B cell (primary cell): Measurements from ENCODE around the gene ERRFI1. TPM values are rescaled to one million over a fixed set of nuclear protein-coding genes. Genes with fewer than 3 reads are reported as not detected.

Source experiments
- ATAC-seq: fragments of 200-7000 bp; cut with Tn5 transposase; one replicate; pipeline ENCODE4 v1.10.0; 2021; ENCODE audit warnings: low read depth, mild to moderate bottlenecking, moderate number of reproducible peaks, moderate library complexity
- CTCF ChIA-PET: fragments of 350-600 bp; sonication (Branson Sonifier 250); formaldehyde crosslinking; loops from one replicate; lab custom pipeline; 2021; ENCODE audit warnings: antibody characterized with exemption, inconsistent platforms; lab: Charles Lee
- POLR2A ChIA-PET: fragments of 350-600 bp; sonication (Branson Sonifier 250); formaldehyde crosslinking; loops from one replicate; lab custom pipeline; 2021; ENCODE audit warnings: antibody characterized with exemption; lab: Charles Lee
- DNase-seq: peaks from one replicate; pipeline ENCODE4 v3.0.0; 2013
- H2AFZ ChIP-seq: 2 replicates; pipeline ENCODE4 v1.6.1; 2012; ENCODE audit warnings: mild to moderate bottlenecking, low read depth, low read length; ENCODE audit not compliant: insufficient read depth, poor library complexity, severe bottlenecking
- H3K27ac ChIP-seq, 2 donors: 1 replicate in 1 of 2; 2 replicates in 1 of 2; pipeline ENCODE4 v1.5.1; 2012 to 2013; ENCODE audit warnings: low read length in 2 of 2, mild to moderate bottlenecking in 2 of 2, moderate library complexity in 1 of 2
- H3K27me3 ChIP-seq, 4 experiments: fragments of 200-600 bp in 1 of 4; sonication (generic) in 1 of 4; replicated peaks in 1 of 4; 1 replicate in 2 of 4; 2 replicates in 2 of 4; pipeline versions ENCODE4 v1.6.1 to v1.7.0; 2013 to 2016; ENCODE audit warnings: low read length in 3 of 4, mild to moderate bottlenecking in 2 of 4, mixed read lengths in 1 of 4, moderate library complexity in 1 of 4; ENCODE audit not compliant: insufficient read depth in 4 of 4, control insufficient read depth in 3 of 4; ENCODE audit errors: control extremely low read depth in 1 of 4
- H3K36me3 ChIP-seq, 2 experiments: replicated peaks in 1 of 2; 1 replicate in 1 of 2; 2 replicates in 1 of 2; pipeline versions ENCODE4 v1.6.1 to v1.7.1; 2013; ENCODE audit warnings: low read length in 1 of 2; ENCODE audit not compliant: insufficient read depth in 2 of 2, control insufficient read depth in 1 of 2; ENCODE audit errors: control extremely low read depth in 1 of 2, extremely low read depth in 1 of 2
- H3K4me1 ChIP-seq, 2 donors: fragments of 200-600 bp in 1 of 2; sonication (generic) in 1 of 2; 1 replicate in 1 of 2; 2 replicates in 1 of 2; pipeline versions ENCODE4 v1.5.1 to v1.6.1; 2013 to 2017; ENCODE audit warnings: low read length in 2 of 2; ENCODE audit not compliant: control insufficient read depth in 2 of 2, insufficient read depth in 2 of 2
- H3K4me2 ChIP-seq: replicated peaks from 2 replicates; pipeline ENCODE3; 2012; ENCODE audit warnings: mild to moderate bottlenecking, low read depth, low read length; ENCODE audit not compliant: poor library complexity, severe bottlenecking
- H3K4me3 ChIP-seq, 5 experiments: fragments of 200-600 bp in 1 of 5; sonication (generic) in 1 of 5; 1 replicate in 3 of 5; 2 replicates in 2 of 5; pipeline versions ENCODE4 v1.5.1 to v1.7.0; 2011 to 2016; ENCODE audit warnings: low read length in 4 of 5, mild to moderate bottlenecking in 4 of 5, low read depth in 2 of 5, control low read depth in 1 of 5, moderate library complexity in 1 of 5; ENCODE audit not compliant: insufficient read depth in 1 of 5; ENCODE audit errors: control extremely low read depth in 1 of 5, extremely low read depth in 1 of 5
- H3K79me2 ChIP-seq: fragments of 200-600 bp; sonication (generic); one replicate; pipeline ENCODE4 v1.6.0; 2016; ENCODE audit warnings: low read length; ENCODE audit not compliant: control insufficient read depth, insufficient read depth
- H3K9ac ChIP-seq: fragments of 200-600 bp; sonication (generic); 2 replicates; pipeline ENCODE4 v1.6.1; 2017; ENCODE audit warnings: mild to moderate bottlenecking, low read length, moderate library complexity
- H3K9me3 ChIP-seq, 3 donors: one replicate each; pipeline versions ENCODE4 v1.6.1 to v1.7.1; 2013; ENCODE audit warnings: low read length in 2 of 3; ENCODE audit not compliant: control insufficient read depth in 2 of 3, insufficient read depth in 1 of 3; ENCODE audit errors: control extremely low read depth in 1 of 3
- H4K20me1 ChIP-seq: 2 replicates; pipeline ENCODE4 v1.6.0; 2012; ENCODE audit warnings: mild to moderate bottlenecking, low read length; ENCODE audit not compliant: insufficient read depth, control insufficient read depth, poor library complexity, severe bottlenecking
- H3K27ac Mint-ChIP-seq: one replicate; pipeline ENCODE4 v1.8.0; 2021; ENCODE audit warnings: mixed read lengths
- H3K27me3 Mint-ChIP-seq: one replicate; pipeline ENCODE4 v1.8.0; 2021; ENCODE audit warnings: mixed read lengths
- H3K4me1 Mint-ChIP-seq: one replicate; pipeline ENCODE4 v1.8.0; 2021; ENCODE audit warnings: mixed read lengths
- H3K4me3 Mint-ChIP-seq: one replicate; pipeline ENCODE4 v1.8.0; 2021; ENCODE audit warnings: mixed read lengths
- H3K9me3 Mint-ChIP-seq: one replicate; pipeline ENCODE4 v1.8.0; 2022; ENCODE audit warnings: mixed read lengths; ENCODE audit not compliant: insufficient read depth
- EZH2 ChIP-seq: IDR thresholded peaks from 2 replicates; pipeline ENCODE4 v1.6.1; 2012; ENCODE audit warnings: borderline replicate concordance, low read depth, mild to moderate bottlenecking, moderate library complexity, low read length; ENCODE audit not compliant: insufficient read depth, poor library complexity, severe bottlenecking
- WGBS: methylation state at CpG from one replicate; pipeline ENCODE4 v1.1.5; 2013; ENCODE audit warnings: missing lambda C conversion rate; ENCODE audit not compliant: insufficient coverage; 5-methylcytosine and 5-hydroxymethylcytosine counted together
- intact Hi-C: fragments of 100-400 bp; cut with micrococcal nuclease; formaldehyde crosslinking; loops from one replicate; pipeline ENCODE4 v1.10.0; 2022
- polyA plus RNA-seq: library from polyadenylated mRNA; depleted of rRNA; stranded (reverse); fragments of >200 nt; gene quantifications from 2 replicates; pipeline ENCODE4 v1.2.3, GENCODE V29; 2012
- total RNA-seq, 2 donors: library from RNA; stranded (reverse); fragments of 120-200 nt in 1 of 2; gene quantifications; 1 replicate in 1 of 2; 2 replicates in 1 of 2; pipeline versions ENCODE4 v1.2.3 to v1.2.4, GENCODE V29; 2013 to 2022
- TF ChIP-seq, protein P1 (sequence below): fragments of 200-600 bp; IDR thresholded peaks from one replicate; pipeline ENCODE4 v1.8.0; 2022; ENCODE audit warnings: antibody characterized with exemption, mild to moderate bottlenecking

ERRFI1 gene
- total and polyA plus RNA-seq, 2 donors (not counting 1 experiment from before 2014, with no cell fraction given) = 1.5 to 2.0 TPM

DNA sequence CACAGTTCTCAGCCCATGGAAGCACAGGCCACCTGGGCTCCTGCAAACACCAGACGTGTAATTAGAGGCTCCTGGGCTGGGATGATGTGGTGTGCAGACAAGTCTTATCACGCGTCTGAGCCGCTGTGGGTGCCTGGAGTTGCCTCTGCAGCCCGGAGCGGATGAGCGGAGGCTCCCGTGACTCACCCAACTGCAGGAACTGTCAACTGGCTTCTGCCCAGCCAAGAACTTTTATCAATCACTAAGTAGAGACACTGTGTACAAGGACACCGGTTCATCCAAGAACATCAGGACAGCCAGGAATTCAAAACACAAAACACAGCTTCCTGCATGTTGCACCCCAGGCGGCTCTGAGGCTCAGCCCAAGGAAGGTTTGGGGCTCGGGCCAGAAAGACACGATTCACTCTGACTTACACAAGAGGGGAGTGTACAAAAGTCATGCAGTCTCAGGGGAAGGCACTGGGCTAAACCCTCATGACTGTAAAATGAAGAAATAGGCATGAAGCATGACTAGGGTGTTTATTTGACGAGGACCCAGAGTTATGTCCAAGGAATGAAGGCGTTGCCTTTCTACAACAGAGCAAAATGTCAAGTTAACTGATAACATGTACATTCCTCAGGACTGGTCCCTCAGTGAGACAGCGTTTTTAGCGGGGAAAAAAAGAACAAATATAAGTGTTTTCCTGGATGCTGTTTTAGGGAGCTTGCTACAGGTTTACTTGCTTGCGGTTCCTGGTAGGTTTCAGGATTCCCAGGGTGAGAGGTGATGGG, 21.1 kb downstream of the ERRFI1 start:
- ATAC-seq = no peak
- no peak overlapping the region for H2AFZ ChIP-seq

More for the DNA sequence above, 21.1 kb downstream of the ERRFI1 start:
- Histone ChIP-seq H3K27me3 (no peaks in the 10 kb centered on the region), H4K20me1 (no peaks in the 10 kb centered on the region), H3K9ac (no peak overlapping the region), H3K36me3 (peaks cover 0 to 3% of the 10 kb centered on the region in 2 experiments), H3K4me1 (no peaks in the 10 kb centered on the region), H3K27ac (no peak overlapping the region), H3K9me3 (no peaks in the 10 kb centered on the region), H3K4me2 (no peak overlapping the region), H3K4me3 (no peak overlapping the region), H3K79me2 (no peaks in the 10 kb centered on the region)
- POLR2A ChIA-PET = no interaction called here
- DNase-seq = no peak
- no peak for TF ChIP-seq EZH2
- TF ChIP-seq, protein P1, sequence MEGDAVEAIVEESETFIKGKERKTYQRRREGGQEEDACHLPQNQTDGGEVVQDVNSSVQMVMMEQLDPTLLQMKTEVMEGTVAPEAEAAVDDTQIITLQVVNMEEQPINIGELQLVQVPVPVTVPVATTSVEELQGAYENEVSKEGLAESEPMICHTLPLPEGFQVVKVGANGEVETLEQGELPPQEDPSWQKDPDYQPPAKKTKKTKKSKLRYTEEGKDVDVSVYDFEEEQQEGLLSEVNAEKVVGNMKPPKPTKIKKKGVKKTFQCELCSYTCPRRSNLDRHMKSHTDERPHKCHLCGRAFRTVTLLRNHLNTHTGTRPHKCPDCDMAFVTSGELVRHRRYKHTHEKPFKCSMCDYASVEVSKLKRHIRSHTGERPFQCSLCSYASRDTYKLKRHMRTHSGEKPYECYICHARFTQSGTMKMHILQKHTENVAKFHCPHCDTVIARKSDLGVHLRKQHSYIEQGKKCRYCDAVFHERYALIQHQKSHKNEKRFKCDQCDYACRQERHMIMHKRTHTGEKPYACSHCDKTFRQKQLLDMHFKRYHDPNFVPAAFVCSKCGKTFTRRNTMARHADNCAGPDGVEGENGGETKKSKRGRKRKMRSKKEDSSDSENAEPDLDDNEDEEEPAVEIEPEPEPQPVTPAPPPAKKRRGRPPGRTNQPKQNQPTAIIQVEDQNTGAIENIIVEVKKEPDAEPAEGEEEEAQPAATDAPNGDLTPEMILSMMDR = no peak
- H3K27ac Mint-ChIP-seq = no peak overlapping the region
- no peaks in the 10 kb centered on the region for H3K9me3 Mint-ChIP-seq
- no peaks in the 10 kb centered on the region for H3K4me1 Mint-ChIP-seq
- intact Hi-C loops = no loop called here
- H3K27me3 Mint-ChIP-seq = no peaks in the 10 kb centered on the region
- no peak overlapping the region for H3K4me3 Mint-ChIP-seq
- CTCF ChIA-PET = interaction anchor here (1.7 kb wide), 1 partner anchor 10 kb away, joined by 11 read pairs; no protein-coding TSS in a partner anchor
- 89% methylated on average over 12 of the region's 17 CpGs for WGBS
